HEK293 (cell line): ENCODE results near the gene SLAIN2.

Source experiments
- CTCF ChIA-PET: fragments of 350-600 bp; formaldehyde crosslinking; extraction: SDS; loops from one replicate; lab custom pipeline; 2021; ENCODE audit warnings: antibody characterized with exemption; lab: Yijun Ruan, JAX
- POLR2A ChIA-PET: fragments of 300-600 bp; formaldehyde crosslinking; extraction: SDS; loops from one replicate; lab custom pipeline; 2020; ENCODE audit warnings: antibody characterized with exemption, inconsistent platforms; lab: Yijun Ruan, JAX
- H3K27ac ChIP-seq: fragments of 200-500 bp; sonication (Bioruptor generic); 2 replicates; pipeline ENCODE4 v1.5.1; 2014; ENCODE audit warnings: low read depth, low read length, control low read depth, inconsistent platforms; ENCODE audit errors: extremely low read depth
- H3K36me3 ChIP-seq, 2 experiments: fragments of 200-500 bp in 1 of 2; sonication (Bioruptor generic) in 1 of 2; 1 replicate in 1 of 2; 2 replicates in 1 of 2; pipeline ENCODE4 v1.5.1; 2014 to 2017; ENCODE audit warnings: inconsistent platforms in 2 of 2, low read length in 2 of 2; ENCODE audit not compliant: control insufficient read depth in 2 of 2, insufficient read depth in 1 of 2
- H3K4me1 ChIP-seq: fragments of 200-500 bp; sonication (Bioruptor generic); 2 replicates; pipeline ENCODE4 v1.5.1; 2014; ENCODE audit warnings: mild to moderate bottlenecking, low read length, inconsistent platforms; ENCODE audit not compliant: control insufficient read depth, insufficient read depth
- H3K4me3 ChIP-seq: 2 replicates; pipeline ENCODE4 v1.5.1; 2011; ENCODE audit warnings: low read depth, mild to moderate bottlenecking, control low read depth, low read length, moderate library complexity
- H3K9me3 ChIP-seq: fragments of 200-500 bp; sonication (Bioruptor generic); 2 replicates; pipeline ENCODE4 v1.5.1; 2014; ENCODE audit warnings: low read depth, low read length, inconsistent platforms; ENCODE audit not compliant: control insufficient read depth, insufficient read depth
- GFI1B ChIP-seq: fragments of 450-650 bp; formaldehyde crosslinking; IDR thresholded peaks from 2 replicates; pipeline ENCODE4 v1.5.1; 2016; ENCODE audit warnings: missing biosample characterization, missing genetic modification characterization
- GLIS1 ChIP-seq: fragments of 450-650 bp; formaldehyde crosslinking; IDR thresholded peaks from 2 replicates; pipeline ENCODE4 v1.5.1; 2016; ENCODE audit warnings: missing biosample characterization, missing genetic modification characterization
- HOXD13 ChIP-seq: sonication (generic); formaldehyde crosslinking; IDR thresholded peaks from 2 replicates; pipeline ENCODE4 v1.8.0; 2022; ENCODE audit warnings: missing genetic modification reagents, borderline replicate concordance
- KLF16 ChIP-seq: fragments of 450-650 bp; formaldehyde crosslinking; IDR thresholded peaks from 2 replicates; pipeline ENCODE4 v1.5.1; 2017; ENCODE audit warnings: missing biosample characterization, missing genetic modification characterization
- KLF7 ChIP-seq: fragments of 450-650 bp; formaldehyde crosslinking; IDR thresholded peaks from 2 replicates; pipeline ENCODE4 v1.5.1; 2016; ENCODE audit warnings: missing biosample characterization, missing genetic modification characterization, borderline replicate concordance
- KLF9 ChIP-seq: fragments of 450-650 bp; formaldehyde crosslinking; IDR thresholded peaks from 2 replicates; pipeline ENCODE4 v1.5.1; 2016; ENCODE audit warnings: missing biosample characterization, missing genetic modification characterization, low read depth
- OVOL3 ChIP-seq: fragments of 450-650 bp; formaldehyde crosslinking; IDR thresholded peaks from 2 replicates; pipeline ENCODE4 v1.5.1; 2016; ENCODE audit warnings: missing biosample characterization, missing genetic modification characterization
- PRDM1 ChIP-seq: fragments of 450-650 bp; formaldehyde crosslinking; IDR thresholded peaks from 2 replicates; pipeline ENCODE4; 2016; ENCODE audit warnings: missing biosample characterization, missing genetic modification characterization
- REPIN1 ChIP-seq: fragments of 450-650 bp; formaldehyde crosslinking; IDR thresholded peaks from 2 replicates; pipeline ENCODE4 v1.5.1; 2017; ENCODE audit warnings: missing biosample characterization, missing genetic modification characterization, low read depth
- TRIM28 ChIP-seq: IDR thresholded peaks from 2 replicates; pipeline ENCODE4 v1.6.1; 2011; ENCODE audit warnings: low read length, control low read depth, borderline replicate concordance
- YY1 ChIP-seq: fragments of 450-650 bp; formaldehyde crosslinking; IDR thresholded peaks from 2 replicates; pipeline ENCODE4 v1.5.1; 2018; ENCODE audit warnings: missing biosample characterization, missing genetic modification characterization
- ZBTB17 ChIP-seq: fragments of 450-650 bp; formaldehyde crosslinking; IDR thresholded peaks from 2 replicates; pipeline ENCODE4 v1.5.1; 2016; ENCODE audit warnings: missing biosample characterization, missing genetic modification characterization
- ZBTB20 ChIP-seq: fragments of 450-650 bp; formaldehyde crosslinking; IDR thresholded peaks from 2 replicates; pipeline ENCODE4 v1.5.1; 2016; ENCODE audit warnings: missing biosample characterization, missing genetic modification characterization
- ZFHX2 ChIP-seq: fragments of 450-650 bp; formaldehyde crosslinking; conservative IDR thresholded peaks from 2 replicates; pipeline ENCODE4 v1.5.1; 2016; ENCODE audit warnings: missing biosample characterization, missing genetic modification characterization
- ZFP3 ChIP-seq: fragments of 450-650 bp; formaldehyde crosslinking; IDR thresholded peaks from 2 replicates; pipeline ENCODE4 v1.5.1; 2016; ENCODE audit warnings: low read depth, missing biosample characterization, missing genetic modification characterization
- ZNF138 ChIP-seq: fragments of 450-650 bp; formaldehyde crosslinking; IDR thresholded peaks from 2 replicates; pipeline ENCODE4 v1.5.1; 2016; ENCODE audit warnings: missing biosample characterization, missing genetic modification characterization, borderline replicate concordance
- ZNF140 ChIP-seq: fragments of 450-650 bp; formaldehyde crosslinking; IDR thresholded peaks from 2 replicates; pipeline ENCODE4 v1.5.1; 2016; ENCODE audit warnings: missing biosample characterization, missing genetic modification characterization
- ZNF221 ChIP-seq: fragments of 450-650 bp; formaldehyde crosslinking; IDR thresholded peaks from 2 replicates; pipeline ENCODE4 v1.5.1; 2017; ENCODE audit warnings: missing biosample characterization, missing genetic modification characterization, borderline replicate concordance
- ZNF239 ChIP-seq: fragments of 450-650 bp; formaldehyde crosslinking; IDR thresholded peaks from 2 replicates; pipeline ENCODE4 v1.5.1; 2016; ENCODE audit warnings: missing biosample characterization, missing genetic modification characterization
- ZNF274 ChIP-seq, 2 experiments: fragments of 200-500 bp in 1 of 2; fragments of 450-650 bp in 1 of 2; sonication (Bioruptor generic) in 1 of 2; formaldehyde crosslinking in 1 of 2; IDR thresholded peaks; 2 replicates each; pipeline versions ENCODE4 v1.5.1 to v1.6.1; 2014 to 2016; ENCODE audit warnings: borderline replicate concordance in 1 of 2, inconsistent platforms in 1 of 2, low read length in 1 of 2, missing biosample characterization in 1 of 2, missing genetic modification characterization in 1 of 2
- ZNF341 ChIP-seq: fragments of 450-650 bp; formaldehyde crosslinking; IDR thresholded peaks from 2 replicates; pipeline ENCODE4; 2016; ENCODE audit warnings: low read depth, missing biosample characterization, missing genetic modification characterization
- ZNF391 ChIP-seq: fragments of 450-650 bp; formaldehyde crosslinking; IDR thresholded peaks from 2 replicates; pipeline ENCODE4 v1.5.1; 2016; ENCODE audit warnings: low read depth, missing biosample characterization, missing genetic modification characterization, borderline replicate concordance
- ZNF416 ChIP-seq: fragments of 450-650 bp; formaldehyde crosslinking; IDR thresholded peaks from 2 replicates; pipeline ENCODE4 v1.5.1; 2016; ENCODE audit warnings: missing biosample characterization, missing genetic modification characterization
- ZNF433 ChIP-seq: fragments of 450-650 bp; formaldehyde crosslinking; IDR thresholded peaks from 2 replicates; pipeline ENCODE4 v1.5.1; 2016; ENCODE audit warnings: missing biosample characterization, missing genetic modification characterization, low read depth
- ZNF558 ChIP-seq: fragments of 450-650 bp; formaldehyde crosslinking; IDR thresholded peaks from 2 replicates; pipeline ENCODE4 v1.5.1; 2016; ENCODE audit warnings: missing biosample characterization, missing genetic modification characterization
- ZSCAN16 ChIP-seq: fragments of 450-650 bp; formaldehyde crosslinking; IDR thresholded peaks from 2 replicates; pipeline ENCODE4 v1.5.1; 2016; ENCODE audit warnings: missing biosample characterization, missing genetic modification characterization
- TF ChIP-seq, protein P1 (sequence below): fragments of 450-650 bp; formaldehyde crosslinking; IDR thresholded peaks from 2 replicates; pipeline ENCODE4 v1.5.1; 2016; ENCODE audit warnings: missing biosample characterization, missing genetic modification characterization
- TF ChIP-seq, protein P2 (sequence below): fragments of 450-650 bp; formaldehyde crosslinking; IDR thresholded peaks from 2 replicates; pipeline ENCODE4 v1.5.1; 2017; ENCODE audit warnings: missing biosample characterization, mild to moderate bottlenecking, missing genetic modification characterization, moderate library complexity

The SLAIN2 gene

DNA sequence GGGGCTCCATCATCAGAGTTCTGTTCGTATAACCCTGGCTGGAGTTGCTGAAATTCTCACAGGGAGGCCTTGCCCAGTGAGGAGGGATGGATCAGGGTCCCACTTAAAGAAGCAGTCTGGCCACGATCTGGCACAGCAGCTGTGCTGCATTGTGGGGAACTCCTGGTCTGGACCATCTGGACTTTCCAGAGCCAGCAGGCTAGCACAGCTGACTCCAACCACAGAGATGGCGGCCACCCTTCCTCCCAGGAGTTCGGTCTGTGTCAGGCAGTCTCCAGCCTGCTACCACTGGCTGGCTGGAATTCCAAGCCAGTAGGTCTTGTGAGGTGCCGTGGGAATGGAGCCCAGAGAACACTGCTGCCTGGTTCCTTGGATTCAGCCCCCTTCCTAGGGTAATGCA is 62.0 kb downstream of the SLAIN2 start:
- ChIA-PET POLR2A (no interaction called here), CTCF (no interaction called here)
- H3K4me3 ChIP-seq: no peak overlapping the region
- no peaks in the 10 kb centered on the region for H3K4me1 ChIP-seq
- H3K36me3 ChIP-seq: no peaks in the 10 kb centered on the region
- no peaks in the 10 kb centered on the region for H3K9me3 ChIP-seq
- no peak overlapping the region for H3K27ac ChIP-seq
- TF ChIP-seq GLIS1 (tag by site-specific recombination): no peak
- TF ChIP-seq YY1: no peak
- no peak for TF ChIP-seq ZSCAN16 (tag by site-specific recombination)
- no peak for TF ChIP-seq KLF16 (tag by site-specific recombination)
- TF ChIP-seq ZNF274 (IDR thresholded peaks at IDR 0.05; ENCODE audit: low read length): no peak
- TF ChIP-seq ZNF274 (tag by site-specific recombination; IDR thresholded peaks at IDR 0.05; ENCODE audit: borderline replicate concordance): no peak
- no peak for TF ChIP-seq PRDM1 (tag by site-specific recombination)
- TF ChIP-seq ZNF221 (tag by site-specific recombination): no peak
- no peak for TF ChIP-seq OVOL3 (tag by site-specific recombination)
- no peak for TF ChIP-seq ZNF239 (tag by site-specific recombination)
- TF ChIP-seq, protein P1, sequence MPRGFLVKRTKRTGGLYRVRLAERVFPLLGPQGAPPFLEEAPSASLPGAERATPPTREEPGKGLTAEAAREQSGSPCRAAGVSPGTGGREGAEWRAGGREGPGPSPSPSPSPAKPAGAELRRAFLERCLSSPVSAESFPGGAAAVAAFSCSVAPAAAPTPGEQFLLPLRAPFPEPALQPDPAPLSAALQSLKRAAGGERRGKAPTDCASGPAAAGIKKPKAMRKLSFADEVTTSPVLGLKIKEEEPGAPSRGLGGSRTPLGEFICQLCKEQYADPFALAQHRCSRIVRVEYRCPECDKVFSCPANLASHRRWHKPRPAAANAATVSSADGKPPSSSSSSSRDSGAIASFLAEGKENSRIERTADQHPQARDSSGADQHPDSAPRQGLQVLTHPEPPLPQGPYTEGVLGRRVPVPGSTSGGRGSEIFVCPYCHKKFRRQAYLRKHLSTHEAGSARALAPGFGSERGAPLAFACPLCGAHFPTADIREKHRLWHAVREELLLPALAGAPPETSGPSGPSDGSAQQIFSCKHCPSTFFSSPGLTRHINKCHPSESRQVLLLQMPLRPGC: no peak
- TF ChIP-seq, protein P2, sequence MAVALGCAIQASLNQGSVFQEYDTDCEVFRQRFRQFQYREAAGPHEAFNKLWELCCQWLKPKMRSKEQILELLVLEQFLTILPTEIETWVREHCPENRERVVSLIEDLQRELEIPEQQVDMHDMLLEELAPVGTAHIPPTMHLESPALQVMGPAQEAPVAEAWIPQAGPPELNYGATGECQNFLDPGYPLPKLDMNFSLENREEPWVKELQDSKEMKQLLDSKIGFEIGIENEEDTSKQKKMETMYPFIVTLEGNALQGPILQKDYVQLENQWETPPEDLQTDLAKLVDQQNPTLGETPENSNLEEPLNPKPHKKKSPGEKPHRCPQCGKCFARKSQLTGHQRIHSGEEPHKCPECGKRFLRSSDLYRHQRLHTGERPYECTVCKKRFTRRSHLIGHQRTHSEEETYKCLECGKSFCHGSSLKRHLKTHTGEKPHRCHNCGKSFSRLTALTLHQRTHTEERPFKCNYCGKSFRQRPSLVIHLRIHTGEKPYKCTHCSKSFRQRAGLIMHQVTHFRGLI (tag by site-specific recombination): no peak
- no peak for TF ChIP-seq KLF9 (tag by site-specific recombination)
- TF ChIP-seq ZNF341: no peak
- TF ChIP-seq ZNF140 (tag by site-specific recombination): no peak
- no peak for TF ChIP-seq ZNF416
- no peak for TF ChIP-seq ZNF558

DNA sequence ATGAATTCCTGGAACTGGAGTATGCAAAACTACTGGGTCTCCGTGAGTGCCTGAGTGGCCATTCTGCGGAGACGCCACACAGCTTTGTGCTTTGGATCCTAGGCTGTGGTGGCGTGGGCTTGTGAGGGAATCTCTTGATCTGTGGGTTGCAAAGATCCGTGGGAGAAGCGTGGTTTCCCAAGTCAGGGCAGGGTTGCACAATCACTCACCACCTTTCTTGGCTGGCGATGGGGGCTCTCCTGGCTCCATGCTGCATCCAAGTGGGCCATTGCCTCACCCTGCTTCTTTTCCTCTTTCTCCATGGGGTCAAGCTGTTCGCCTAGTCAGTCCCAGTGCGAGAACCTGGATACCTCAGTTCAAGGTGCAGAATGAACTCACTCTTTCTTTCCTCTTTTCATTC is 62.5 kb downstream of the SLAIN2 start:
- 0 out of 2 replicates have a peak, but pooled peaks have one; percentile 26 for TF ChIP-seq ZFHX2 (tag by site-specific recombination)
- TF ChIP-seq ZBTB17 (tag by site-specific recombination): no peak
- POLR2A ChIA-PET: no interaction called here
- Histone ChIP-seq H3K9me3 (no peaks in the 10 kb centered on the region), H3K4me3 (no peak overlapping the region), H3K27ac (no peak overlapping the region), H3K4me1 (no peaks in the 10 kb centered on the region), H3K36me3 (no peaks in the 10 kb centered on the region)
- CTCF ChIA-PET: interaction anchor here (0.8 kb wide), 1 partner anchor 88 kb away, joined by 3 read pairs; no protein-coding TSS in a partner anchor

DNA sequence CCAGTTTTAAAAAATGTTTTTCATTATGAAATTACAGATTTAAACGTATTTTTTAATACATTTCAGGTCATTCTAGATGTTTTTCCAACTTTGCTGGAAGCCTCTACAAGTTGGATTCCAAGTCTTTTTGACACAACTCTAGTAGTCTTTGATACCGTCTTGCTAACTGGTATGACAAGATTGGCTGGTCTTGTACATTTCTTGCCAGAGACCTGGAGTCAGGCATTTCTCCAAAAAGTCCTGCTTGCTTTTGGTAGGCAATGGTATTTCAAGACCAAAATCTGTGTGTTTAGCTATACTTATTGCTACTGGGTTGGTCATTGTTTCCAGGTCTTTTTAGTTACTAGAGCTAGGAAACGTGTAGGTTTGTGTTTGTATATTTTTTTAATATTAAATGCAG is 64.6 kb downstream of the SLAIN2 start:
- CTCF ChIA-PET: interaction anchor here (0.9 kb wide), 1 partner anchor 25 kb away, joined by 6 read pairs; no protein-coding TSS in a partner anchor
- POLR2A ChIA-PET: no interaction called here
- no peak overlapping the region for H3K27ac ChIP-seq
- H3K4me3 ChIP-seq: no peak overlapping the region
- no peaks in the 10 kb centered on the region for H3K4me1 ChIP-seq
- peaks cover 0 to 10% of the 10 kb centered on the region in 2 experiments; a peak in 1 of 3 replicates for H3K36me3 ChIP-seq
- H3K9me3 ChIP-seq: no peaks in the 10 kb centered on the region
- TF ChIP-seq KLF7 (tag by site-specific recombination) (no peak), ZNF391 (tag by site-specific recombination) (no peak), ZFP3 (no peak), HOXD13 (CRISPR knock-in tag) (no peak), TRIM28 (no peak), ZBTB20 (tag by site-specific recombination) (no peak), REPIN1 (tag by site-specific recombination) (no peak), ZNF433 (no peak), GFI1B (no peak), ZNF138 (no peak)
- TF ChIP-seq, protein P1: no peak
